ENCODE data around the gene CERKL.

CERKL gene

GRCh38 chr2:181515719-181516118, 141.2 kb downstream of the CERKL start:
- no peak for DNase-seq (ENCODE audit: low read depth in 2 of 2)

GRCh38 chr2:181500201-181500600, 156.7 kb downstream of the CERKL start:
- DNase-seq (ENCODE audit: low read depth in 2 of 2) = no peak

GRCh38 chr2:181499231-181499630, 157.7 kb downstream of the CERKL start:
- no peak for DNase-seq (ENCODE audit: low read depth in 2 of 2)

All from stimulated activated CD4-positive, alpha-beta T cell treated with anti-CD3 and anti-CD28 coated beads, Interleukin-15, amount 100 ng/mL, for 48 hours (primary cell).